Measurements from ENCODE around the gene C10orf95. TPM values are rescaled to one million over a fixed set of nuclear protein-coding genes. Genes with fewer than 3 reads are reported as not detected.
A peak's percentile ranks its signal among the peaks of the same experiment; 100 is the strongest.

Gene C10orf95
- total and polyA plus RNA-seq, 10 donors, result 0.06 to 0.77 (median 0.33) TPM; not detected in 3

DNA sequence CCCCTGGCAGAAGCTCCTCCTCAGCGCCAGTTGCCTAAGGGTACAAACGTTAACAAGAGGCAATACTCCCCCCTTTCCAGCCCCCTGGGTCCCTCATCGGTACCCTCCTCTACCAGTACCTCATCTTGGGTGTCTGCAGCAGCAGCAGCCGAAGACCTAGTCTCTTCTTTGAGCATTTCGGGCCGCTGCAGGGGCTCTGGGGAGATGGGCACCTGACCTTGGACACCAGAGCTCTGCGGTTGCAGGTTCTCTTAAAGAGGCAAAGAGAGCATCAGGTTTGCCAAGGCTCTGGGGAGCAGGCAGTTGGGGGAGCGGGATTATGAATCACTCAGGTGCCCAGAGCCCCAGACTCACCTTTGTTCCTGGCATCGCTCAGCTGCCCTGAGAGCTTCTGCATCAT, 27.2 kb downstream of the C10orf95 start:
- Histone ChIP-seq H3K4me1 (peaks cover 24 to 41% (median 38%) of the 10 kb centered on the region in 6 donors), H3K27ac (no peak overlapping the region), H3K4me3 (no peak overlapping the region), H3K36me3 (peaks cover 0 to 26% (median 17%) of the 10 kb centered on the region in 6 donors), H3K27me3 (replicated peaks in 1 of 7) (peaks cover 0 to 5% (median 1%) of the 10 kb centered on the region in 7 donors), H3K9me3 (no peaks in the 10 kb centered on the region)
- TF ChIP-seq POLR2AphosphoS5 (IDR thresholded peaks at IDR 0.05) (no peak), POLR2A (IDR thresholded peaks at IDR 0.05) (no peak), CTCF (IDR thresholded peaks at IDR 0.05 in 8 of 11, conservative IDR thresholded peaks at IDR 0.05 in 3 of 11) (no peak)
- WGBS, 5 donors, result 79 to 98% (median 88%) methylated on average over 7 to 9 of the region's 9 CpGs
- no peak for DNase-seq
- intact Hi-C loops (cut with DNase I; ENCODE audit: low total_unique reads), result no loop called here

DNA sequence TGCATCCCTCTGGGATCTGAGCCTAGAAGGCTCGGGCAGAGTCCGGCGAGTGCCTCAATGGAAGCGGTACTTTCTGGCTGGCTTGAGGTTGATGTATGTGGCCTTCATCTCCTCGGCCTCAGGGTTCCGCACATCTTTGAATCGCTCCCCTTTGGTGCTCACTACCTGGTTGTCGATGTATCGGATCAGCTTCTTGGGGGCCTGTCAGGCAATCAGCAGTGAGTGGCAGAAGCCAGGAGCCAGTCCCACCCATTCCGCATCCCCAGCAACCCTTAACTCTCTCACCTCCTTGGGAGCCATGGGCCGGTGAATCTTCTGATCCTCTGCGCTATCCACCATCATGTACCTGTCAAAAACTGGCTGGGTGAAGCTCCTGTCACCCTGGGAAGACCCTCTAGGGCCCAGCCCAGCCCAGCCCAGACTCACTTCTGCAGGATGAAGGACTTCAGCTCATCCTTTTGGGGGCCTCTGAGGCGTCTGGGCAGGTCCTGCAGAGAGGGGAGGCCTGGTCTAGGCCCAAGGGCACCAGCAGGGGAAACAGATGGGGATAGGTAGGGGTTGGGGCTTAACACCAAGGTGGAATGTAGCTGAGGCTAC, 27.9 kb downstream of the C10orf95 start:
- intact Hi-C loops (cut with DNase I; ENCODE audit: low total_unique reads), result no loop called here
- H3K4me3 ChIP-seq, result peak overlapping the region in 1 of 8 donors; percentile 83

GRCh38 chr10:102422545-102423129, 28.7 kb downstream of the C10orf95 start:
- WGBS, 5 donors, result 6 to 12% (median 10%) methylated on average over 3 to 28 of the region's 28 CpGs
- TF ChIP-seq POLR2AphosphoS5 (IDR thresholded peaks at IDR 0.05), result peak; percentile 83 to 90 (median 87)
- peak in 1 of 3 donors; percentile 23 for TF ChIP-seq POLR2A (IDR thresholded peaks at IDR 0.05)
- peak; percentile 69 to 89 (median 82) for TF ChIP-seq CTCF (IDR thresholded peaks at IDR 0.05 in 8 of 11, conservative IDR thresholded peaks at IDR 0.05 in 3 of 11)
- Histone ChIP-seq H3K27ac (peak overlapping the region; percentile 85 to 96 (median 92)), H3K4me3 (peak overlapping the region; percentile 83 to 98 (median 96)), H3K9me3 (no peaks in the 10 kb centered on the region), H3K36me3 (peaks cover 0 to 26% (median 17%) of the 10 kb centered on the region in 6 donors), H3K27me3 (replicated peaks in 1 of 7) (peaks cover 0 to 20% (median 12%) of the 10 kb centered on the region in 7 donors), H3K4me1 (peaks cover 25 to 50% (median 44%) of the 10 kb centered on the region in 6 donors)
- DNase-seq, result peak; percentile 96
- intact Hi-C loops (cut with DNase I; ENCODE audit: low total_unique reads), result no loop called here

More for the DNA sequence above, 27.9 kb downstream of the C10orf95 start:
- Histone ChIP-seq H3K27me3 (replicated peaks in 1 of 7) (peaks cover 0 to 12% (median 8%) of the 10 kb centered on the region in 7 donors), H3K36me3 (peaks cover 0 to 26% (median 17%) of the 10 kb centered on the region in 6 donors), H3K4me1 (peaks cover 25 to 48% (median 44%) of the 10 kb centered on the region in 6 donors), H3K27ac (peak overlapping the region in 6 of 8 donors; percentile 90 to 96 (median 92)), H3K9me3 (no peaks in the 10 kb centered on the region)
- DNase-seq, result no peak
- 90 to 98% (median 94%) methylated on average over 10 to 13 of the region's 13 CpGs for WGBS, 5 donors
- no peak for TF ChIP-seq CTCF (IDR thresholded peaks at IDR 0.05 in 8 of 11, conservative IDR thresholded peaks at IDR 0.05 in 3 of 11)

All from spleen (tissue), 11 donors.